GM12878 (cell line): ENCODE measurements around the gene KATNB1. TPM values are rescaled to one million over a fixed set of nuclear protein-coding genes. Genes with fewer than 3 reads are reported as not detected.

ENCODE experiments used
- ATAC-seq: fragments of 200-7000 bp; cut with Tn5 transposase; 3 replicates; pipeline ENCODE4 v1.9.1; 2020; ENCODE audit warnings: mild to moderate bottlenecking, moderate library complexity
- BruUV-seq: library from RNA; stranded (reverse); fragments of 400-500 nt; replicated peaks from 2 replicates; lab custom pipeline; 2021; lab: Mats Ljungman, UMichigan
- CTCF ChIA-PET: fragments of 300-600 bp; sonication (Branson Sonifier 250); formaldehyde crosslinking; extraction: SDS; loops from one replicate; lab custom pipeline; 2021; ENCODE audit warnings: inconsistent platforms; lab: Yijun Ruan, JAX
- POLR2A ChIA-PET: fragments of 350-600 bp; formaldehyde crosslinking; extraction: SDS; loops from one replicate; lab custom pipeline; 2021; ENCODE audit warnings: inconsistent platforms; lab: Charles Lee
- RAD21 ChIA-PET: fragments of 300-600 bp; sonication (Branson Sonifier 250); formaldehyde crosslinking; loops from one replicate; lab custom pipeline; 2023; ENCODE audit warnings: antibody characterized with exemption; ENCODE audit not compliant: unreplicated experiment; lab: Charles Lee
- SMC1A ChIA-PET: fragments of 300-600 bp; sonication (Branson Sonifier 250); formaldehyde crosslinking; loops from one replicate; lab custom pipeline; 2023; ENCODE audit not compliant: unreplicated experiment, uncharacterized antibody; lab: Charles Lee
- DNase-seq: peaks from one replicate; pipeline ENCODE4 v3.0.0-alpha.2; 2011; ENCODE audit warnings: low read depth, low spot score
- FAIRE-seq: peaks from 3 replicates; lab custom pipeline; 2011; peaks lifted over from hg19 to GRCh38; lab: Jason Lieb, UNC
- H2AFZ ChIP-seq: 2 replicates; pipeline ENCODE4 v1.6.0; 2011; ENCODE audit warnings: low read depth, low read length, control low read depth; ENCODE audit not compliant: control insufficient read depth
- H3K27ac ChIP-seq: 2 replicates; pipeline ENCODE4 v1.5.1; 2011; ENCODE audit warnings: control low read depth; ENCODE audit not compliant: control insufficient read depth, insufficient read depth
- H3K27me3 ChIP-seq, 2 experiments: replicated peaks in 1 of 2; 2 replicates each; pipeline versions ENCODE4 v1.6.0 to v1.6.1; 2011; ENCODE audit warnings: low read length in 1 of 2; ENCODE audit not compliant: control insufficient read depth in 2 of 2, insufficient read depth in 2 of 2
- H3K36me3 ChIP-seq, 2 experiments: 2 replicates each; pipeline ENCODE4 v1.5.1; 2011; ENCODE audit warnings: low read length in 1 of 2; ENCODE audit not compliant: control insufficient read depth in 2 of 2, insufficient read depth in 2 of 2
- H3K4me1 ChIP-seq: 2 replicates; pipeline ENCODE4 v1.6.1; 2011; ENCODE audit warnings: mild to moderate bottlenecking, low read length, moderate library complexity, mixed read lengths; ENCODE audit not compliant: control insufficient read depth, insufficient read depth
- H3K4me2 ChIP-seq: 2 replicates; pipeline ENCODE4 v1.6.0; 2011; ENCODE audit warnings: control low read depth; ENCODE audit not compliant: control insufficient read depth, insufficient read depth
- H3K4me3 ChIP-seq: fragments of 200-600 bp; sonication (generic); 2 replicates; pipeline ENCODE4 v1.5.1; 2016
- H3K79me2 ChIP-seq: 2 replicates; pipeline ENCODE4 v1.6.0; 2011; ENCODE audit warnings: low read length; ENCODE audit not compliant: control insufficient read depth, insufficient read depth
- H3K9ac ChIP-seq: 2 replicates; pipeline ENCODE4 v1.8.0; 2011; ENCODE audit warnings: low read length, control low read depth, mixed read lengths; ENCODE audit not compliant: control insufficient read depth, insufficient read depth
- H3K9me3 ChIP-seq: replicated peaks from 3 replicates; pipeline ENCODE4 v1.5.1; 2011; ENCODE audit warnings: mild to moderate bottlenecking, low read length; ENCODE audit not compliant: control insufficient read depth, insufficient read depth
- H4K20me1 ChIP-seq: 2 replicates; pipeline ENCODE4 v1.6.0; 2011; ENCODE audit not compliant: control insufficient read depth, insufficient read depth
- ATF7 ChIP-seq: fragments of 450-650 bp; IDR thresholded peaks from 2 replicates; pipeline ENCODE4 v1.6.1; 2016; ENCODE audit warnings: low read depth, mild to moderate bottlenecking
- BCL11A ChIP-seq: IDR thresholded peaks from 2 replicates; pipeline ENCODE4 v1.6.1; 2011; ENCODE audit warnings: low read depth, low read length
- BCL3 ChIP-seq: IDR thresholded peaks from 2 replicates; pipeline ENCODE4 v1.6.1; 2011; ENCODE audit warnings: borderline replicate concordance, low read depth, mild to moderate bottlenecking, moderate library complexity, low read length; ENCODE audit not compliant: insufficient read depth, poor library complexity, severe bottlenecking
- EGR1 ChIP-seq, 2 experiments: IDR thresholded peaks; 1 replicate in 1 of 2; 2 replicates in 1 of 2; pipeline ENCODE4 v1.6.1; 2011 to 2012; ENCODE audit warnings: low read depth in 2 of 2, low read length in 2 of 2, borderline replicate concordance in 1 of 2, mild to moderate bottlenecking in 1 of 2, moderate library complexity in 1 of 2
- FOXM1 ChIP-seq: IDR thresholded peaks from 2 replicates; pipeline ENCODE4 v1.6.1; 2012; ENCODE audit warnings: low read depth, mild to moderate bottlenecking, inconsistent platforms, low read length, moderate library complexity
- HDGF ChIP-seq: fragments of 450-650 bp; IDR thresholded peaks from 2 replicates; pipeline ENCODE4 v1.6.1; 2016; ENCODE audit warnings: antibody characterized with exemption
- JUNB ChIP-seq: IDR thresholded peaks from 2 replicates; pipeline ENCODE4 v1.6.1; 2016; ENCODE audit warnings: antibody characterized with exemption, mild to moderate bottlenecking
- JUND ChIP-seq: IDR thresholded peaks from 2 replicates; pipeline ENCODE4 v1.6.1; 2012; ENCODE audit warnings: low read depth, mild to moderate bottlenecking, low read length, improper control_type of control experiment, moderate library complexity
- KAT2A ChIP-seq: conservative IDR thresholded peaks from 2 replicates; pipeline ENCODE4 v1.6.1; 2011; ENCODE audit warnings: low read depth, low read length; ENCODE audit not compliant: control insufficient read depth
- MAX ChIP-seq: IDR thresholded peaks from 2 replicates; pipeline ENCODE4 v1.6.1; 2012; ENCODE audit warnings: low read depth, low read length, improper control_type of control experiment
- MTA2 ChIP-seq: fragments of 450-650 bp; IDR thresholded peaks from 2 replicates; pipeline ENCODE4 v1.6.1; 2016; ENCODE audit warnings: low read depth, mild to moderate bottlenecking, moderate library complexity
- PBX3 ChIP-seq: IDR thresholded peaks from 2 replicates; pipeline ENCODE4 v1.6.1; 2011; ENCODE audit warnings: mild to moderate bottlenecking, low read depth, low read length, moderate library complexity; ENCODE audit not compliant: insufficient replicate concordance
- SMC3 ChIP-seq: IDR thresholded peaks from 2 replicates; pipeline ENCODE4 v1.6.1; 2011; ENCODE audit warnings: low read length, improper control_type of control experiment, borderline replicate concordance
- SP1 ChIP-seq: IDR thresholded peaks from one replicate; pipeline ENCODE4 v1.6.1; 2011; ENCODE audit warnings: low read depth, low read length
- SREBF1 ChIP-seq: IDR thresholded peaks from 2 replicates; pipeline ENCODE4 v1.6.1; 2012; ENCODE audit warnings: mild to moderate bottlenecking, low read length
- ZNF384 ChIP-seq: IDR thresholded peaks from 2 replicates; pipeline ENCODE4 v1.6.1; 2012; ENCODE audit warnings: low read depth, mild to moderate bottlenecking, low read length, improper control_type of control experiment, borderline replicate concordance
- WGBS: methylation state at CpG from one replicate; pipeline ENCODE4 v1.1.6; 2016; ENCODE audit warnings: low lambda C conversion rate; ENCODE audit not compliant: insufficient replicate concordance, insufficient coverage; ENCODE audit errors: missing lambda C conversion rate; 5-methylcytosine and 5-hydroxymethylcytosine counted together
- in situ Hi-C: fragments of 300-500 bp; cut with MboI; formaldehyde crosslinking; loops from 9 replicates; pipeline ENCODE4 v1.14.3; 2018; ENCODE audit warnings: mixed read lengths
- intact Hi-C: fragments of 100-400 bp; cut with micrococcal nuclease; formaldehyde crosslinking; loops from one replicate; pipeline ENCODE4 v1.14.2; 2022; ENCODE audit not compliant: unreplicated experiment
- polyA plus RNA-seq, 11 experiments: library from polyadenylated mRNA; depleted of rRNA in 4 of 11; unstranded in 6 of 11; stranded (reverse) in 5 of 11; fragments of >200 nt; fragmentation: Nextera tagmentation in 4 of 11; fragmentation: Illumina TruSeq in 1 of 11; extraction: Ambion mirVana in 4 of 11; extraction: Trizol in 1 of 11; gene quantifications; 1 replicate in 1 of 11; 2 replicates in 10 of 11; pipeline versions ENCODE4 v1.2.1 to v1.2.3, GENCODE V29; 2011 to 2016; ENCODE audit warnings: inconsistent platforms in 2 of 11, missing spikeins in 2 of 11, low read depth in 1 of 11
- total RNA-seq, 4 experiments: library from RNA; depleted of rRNA in 3 of 4; stranded (reverse); fragments of >200 nt in 3 of 4; fragmentation: Illumina TruSeq in 1 of 4; extraction: Trizol in 1 of 4; gene quantifications; 2 replicates each; pipeline versions ENCODE4 v1.2.1 to v1.2.3, GENCODE V29; 2013 to 2021

The KATNB1 gene
- total and polyA plus RNA-seq, 10 of the 15 experiments (the other 5 are each of a cell fraction or from before 2014, with no cell fraction given): 0.71 to 46.5 (median 19.5) TPM

- Histone ChIP-seq H3K27me3 (no peaks in the 10 kb centered on the region), H3K36me3 (no peaks in the 10 kb centered on the region), H3K27ac (no peak overlapping the region), H3K79me2 (no peaks in the 10 kb centered on the region), H3K9ac (no peak overlapping the region), H3K9me3 (no peaks in the 10 kb centered on the region), H4K20me1 (no peaks in the 10 kb centered on the region), H3K4me1 (peaks cover 17% of the 10 kb centered on the region), H2AFZ (no peak overlapping the region), H3K4me3 (no peak overlapping the region), H3K4me2 (no peak overlapping the region)
- POLR2A ChIA-PET: interaction anchor here (0.7 to 2.6 kb wide), 3 partner anchors 44 to 141 kb away, joined by 3 to 10 read pairs (median 4); partner anchors contain the start of gene KATNB1
- no peak for DNase-seq
- CTCF ChIA-PET: interaction anchor here (1.0 to 1.1 kb wide), 4 partner anchors 29 to 115 kb away, joined by 3 to 5 read pairs (median 4); no protein-coding TSS in a partner anchor
- no TSS peak for BruUV-seq
- intact Hi-C loops: loop anchor here (2.0 kb wide), 1 partner anchor 44 kb away; the partner anchor contains the start of gene KATNB1
- TF ChIP-seq BCL3 (no peak), SP1 (no peak), ATF7 (no peak), JUND (no peak), KAT2A (no peak), MTA2 (no peak), EGR1 (IDR thresholded peaks at IDR 0.05; ENCODE audit: borderline replicate concordance in 1 of 2, low read depth in 2 of 2, low read length in 2 of 2) (no peak), BCL11A (no peak), FOXM1 (no peak), MAX (no peak), PBX3 (no peak), HDGF (no peak), JUNB (no peak), ZNF384 (no peak), SMC3 (no peak), SREBF1 (no peak)
- in situ Hi-C loops: no loop called here
- RAD21 ChIA-PET: no interaction called here
- ATAC-seq: no peak
- no peak for FAIRE-seq
- 78% methylated on average over 4 of the region's 4 CpGs for WGBS
- SMC1A ChIA-PET: interaction anchor here (1.1 to 1.8 kb wide), 3 partner anchors 9 to 145 kb away, joined by 3 to 7 read pairs (median 3); no protein-coding TSS in a partner anchor
Observed at GRCh38 chr16:57690782-57691471, 44.6 kb upstream of the KATNB1 start.
